NCI-H2196 (cell line): ENCODE measurements around the gene ERP27.

Experiments
- DNase-seq: peaks from one replicate; lab custom pipeline; 2025; ENCODE audit not compliant: unreplicated experiment; lab: John Stamatoyannopoulos, UW

ERP27 gene

DNA sequence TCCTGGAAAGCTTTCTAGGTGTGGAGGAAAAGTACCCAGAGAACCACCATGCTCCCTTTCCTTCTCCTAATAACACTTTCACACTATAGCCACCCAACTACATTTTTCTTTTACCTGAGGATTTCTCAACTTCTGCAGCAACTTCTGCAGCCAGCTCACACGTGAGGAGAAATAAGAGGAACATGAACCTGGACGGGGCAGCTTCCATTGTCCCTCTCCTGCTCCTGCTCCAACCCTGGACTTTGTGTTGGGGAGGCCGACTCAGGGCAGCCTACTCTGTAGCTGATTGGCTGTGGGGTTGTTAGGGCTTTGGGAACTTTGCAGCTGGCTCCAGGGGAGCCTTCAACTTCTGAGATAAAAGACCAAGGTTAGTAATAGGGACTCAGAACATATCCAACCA lies at the start of gene ERP27:
Gene ERP27, minus strand, starts transcription at position 237 of the 400 bp plus-strand sequence. Its CDS starts 29 bp downstream, at position 208.
- no peak for DNase-seq

- DNase-seq: no peak
Measured at GRCh38 chr12:14988035-14988434, 49.7 kb upstream of the ERP27 start.

DNA sequence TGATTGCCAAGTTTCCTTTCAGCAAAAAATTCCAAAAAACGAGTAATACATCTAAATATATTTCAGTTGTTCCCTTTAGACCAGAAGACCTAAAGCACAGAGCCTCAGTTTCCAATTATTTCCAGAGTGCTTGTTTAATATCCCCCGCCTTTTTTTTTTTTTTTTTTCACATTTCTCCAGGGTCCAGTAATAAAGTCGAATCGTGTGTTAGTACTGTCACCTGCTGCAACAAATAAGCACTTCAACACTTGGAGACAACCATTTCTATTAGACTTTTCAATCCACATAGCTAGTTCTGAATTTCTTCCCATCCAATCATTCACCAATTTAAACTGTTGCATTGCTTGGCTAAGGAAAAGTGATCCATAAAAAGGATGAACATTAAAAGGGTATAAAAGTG lies 48.1 kb upstream of the ERP27 start:
- no peak for DNase-seq

GRCh38 chr12:14984766-14985285 lies 46.5 kb upstream of the ERP27 start:
- no peak for DNase-seq

DNA sequence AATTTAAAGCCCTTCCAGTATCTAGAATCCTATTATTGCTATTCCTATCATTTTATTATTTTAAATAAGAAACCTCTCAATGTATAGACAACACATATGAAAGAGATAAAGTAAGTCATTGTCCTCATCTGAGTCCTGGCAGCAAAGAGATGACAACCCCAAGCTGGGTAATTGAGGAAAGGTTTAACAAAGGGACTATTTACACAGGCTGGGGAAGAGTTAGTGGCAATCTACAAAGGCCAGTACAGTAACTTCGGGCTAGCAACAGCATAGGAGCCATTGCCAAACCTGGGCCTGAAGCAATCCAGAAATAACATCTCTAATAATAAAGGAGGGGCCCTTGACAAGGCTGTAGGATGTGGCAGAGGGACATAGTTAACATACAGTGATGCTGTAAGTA lies 45.7 kb upstream of the ERP27 start:
- no peak for DNase-seq

- DNase-seq: no peak
Measured at GRCh38 chr12:14982991-14983390, 44.7 kb upstream of the ERP27 start.

GRCh38 chr12:14982562-14982961 lies 44.2 kb upstream of the ERP27 start:
- DNase-seq: no peak

DNA sequence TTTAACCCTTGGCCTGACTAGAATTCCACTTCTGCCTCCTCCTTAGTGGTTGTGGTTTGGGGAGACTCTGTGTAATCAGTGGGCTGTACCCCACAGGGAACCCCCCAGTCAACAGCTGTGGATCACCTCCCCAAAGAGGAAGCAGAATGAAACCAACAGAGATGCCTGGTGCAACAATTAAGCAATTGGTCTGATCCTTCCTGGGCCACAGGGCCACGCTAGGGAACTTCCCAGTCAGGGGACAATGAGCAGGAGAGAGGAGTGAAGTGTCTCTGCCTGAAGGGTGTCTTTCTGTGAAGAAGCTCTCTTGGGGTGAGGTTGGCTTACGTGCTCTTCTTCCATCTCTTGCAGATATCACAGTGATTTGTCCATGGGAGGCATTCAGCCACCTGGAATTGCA lies 42.7 kb upstream of the ERP27 start:
- DNase-seq: no peak

DNA sequence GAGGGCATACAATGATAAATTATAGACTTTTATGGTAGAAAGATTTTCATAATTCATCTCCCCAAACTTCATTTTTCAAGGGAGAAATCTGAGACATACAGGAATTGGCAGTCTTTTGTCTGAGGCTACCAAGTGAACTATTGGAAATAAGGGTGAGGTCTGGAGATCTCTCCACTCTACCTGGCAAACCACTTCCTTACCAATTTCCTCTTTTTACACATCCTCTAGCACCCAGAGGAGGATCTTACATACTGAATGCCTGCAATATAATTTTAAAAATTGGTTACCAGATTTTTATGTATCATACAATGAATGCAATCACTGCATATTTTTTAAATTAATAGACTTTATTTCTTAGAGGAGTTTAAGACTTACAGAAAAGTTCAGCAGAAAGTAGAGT lies 41.1 kb upstream of the ERP27 start:
- no peak for DNase-seq

- DNase-seq: no peak
Measured at GRCh38 chr12:14976658-14977057, 38.3 kb upstream of the ERP27 start.

DNA sequence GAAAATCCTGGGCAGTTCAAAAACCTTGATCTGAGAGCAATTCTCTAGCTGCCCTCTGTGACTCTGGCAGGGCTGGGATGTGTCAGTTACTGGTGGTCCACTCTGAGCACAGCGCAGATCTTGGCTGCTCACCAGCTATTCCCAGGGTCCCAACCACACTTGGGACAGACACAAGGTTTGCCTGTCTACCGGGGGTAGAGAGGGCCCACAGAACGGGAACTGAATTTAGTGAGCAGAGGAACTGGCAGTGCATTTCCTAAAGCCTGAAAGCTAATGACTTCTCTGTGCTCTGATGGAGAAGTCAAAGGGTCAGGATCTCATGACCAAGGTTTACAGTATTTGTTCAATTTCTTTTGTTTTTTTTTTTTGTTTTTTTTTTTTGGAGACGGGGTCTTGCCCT lies 37.1 kb upstream of the ERP27 start:
- DNase-seq: no peak

GRCh38 chr12:14974633-14975032 lies 36.3 kb upstream of the ERP27 start:
- DNase-seq: no peak

DNA sequence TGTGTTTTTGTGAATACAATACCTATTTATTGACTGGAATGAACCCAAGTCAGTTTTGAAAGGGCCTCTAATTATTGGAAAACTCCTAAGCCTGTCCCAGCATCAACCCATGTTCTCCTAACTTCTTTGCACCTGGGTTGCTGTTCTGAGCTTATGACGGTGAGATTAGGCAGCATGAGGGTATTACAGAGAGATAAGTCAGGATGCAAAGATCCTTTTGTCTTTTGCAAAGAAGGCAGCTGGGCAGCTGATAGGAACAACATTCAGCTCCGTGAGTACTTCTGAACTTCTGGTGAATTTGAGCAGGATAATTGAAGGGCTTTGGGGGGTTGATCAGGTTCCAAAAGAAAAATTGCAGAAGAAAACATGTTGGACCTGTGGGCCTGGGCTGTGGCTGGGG lies 34.5 kb upstream of the ERP27 start, which contains the start of gene PDE6H:
Gene PDE6H, plus strand, starts transcription at position 227 of the 400 bp plus-strand sequence. CDS start 4,971 bp downstream, outside the sequence.
- DNase-seq: no peak

- no peak for DNase-seq
Measured at GRCh38 chr12:14970473-14970872, 32.1 kb upstream of the ERP27 start.

DNA sequence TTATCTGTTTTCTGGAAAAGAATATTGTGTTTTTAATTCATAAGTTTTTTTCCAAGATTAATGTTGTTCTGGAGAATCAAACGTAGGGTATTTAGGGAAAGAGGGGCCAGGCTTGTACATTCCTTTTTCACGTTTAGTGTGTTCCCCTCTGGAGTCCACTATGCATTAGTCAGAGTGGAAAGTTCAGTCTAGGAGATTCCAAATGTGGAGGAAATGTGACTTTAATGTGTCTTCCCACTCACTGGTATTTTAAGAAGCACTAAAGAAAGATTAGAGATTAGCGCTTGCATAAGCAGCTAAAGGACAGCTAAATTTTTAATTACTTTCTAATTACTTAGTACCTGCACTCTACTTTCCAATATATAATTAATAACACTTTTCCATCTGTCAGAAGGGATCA lies 30.1 kb upstream of the ERP27 start:
- no peak for DNase-seq

GRCh38 chr12:14965221-14965620 lies 26.9 kb upstream of the ERP27 start:
- DNase-seq: no peak

GRCh38 chr12:14964406-14964805 lies 26.1 kb upstream of the ERP27 start:
- DNase-seq: no peak

- no peak for DNase-seq
Measured at GRCh38 chr12:14963520-14963919, 25.2 kb upstream of the ERP27 start.

DNA sequence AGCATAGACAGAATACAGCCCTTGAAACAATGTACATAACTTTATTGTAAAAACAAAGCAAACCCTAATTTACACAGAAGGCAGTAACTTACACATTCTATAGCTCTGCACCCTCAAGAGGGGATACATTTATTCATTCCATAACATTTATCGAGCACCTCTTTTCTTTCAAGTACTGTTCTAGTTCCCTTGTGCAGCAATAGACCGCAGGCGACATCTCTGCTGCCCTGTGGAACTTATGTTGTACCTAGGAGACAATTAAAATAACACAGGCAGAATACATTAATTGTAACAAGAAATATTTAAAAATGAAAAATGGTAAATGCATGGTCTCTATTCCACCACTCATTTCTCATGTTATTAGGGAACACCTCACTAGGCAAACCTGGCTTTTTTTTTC lies 24.5 kb upstream of the ERP27 start:
- DNase-seq: no peak

DNA sequence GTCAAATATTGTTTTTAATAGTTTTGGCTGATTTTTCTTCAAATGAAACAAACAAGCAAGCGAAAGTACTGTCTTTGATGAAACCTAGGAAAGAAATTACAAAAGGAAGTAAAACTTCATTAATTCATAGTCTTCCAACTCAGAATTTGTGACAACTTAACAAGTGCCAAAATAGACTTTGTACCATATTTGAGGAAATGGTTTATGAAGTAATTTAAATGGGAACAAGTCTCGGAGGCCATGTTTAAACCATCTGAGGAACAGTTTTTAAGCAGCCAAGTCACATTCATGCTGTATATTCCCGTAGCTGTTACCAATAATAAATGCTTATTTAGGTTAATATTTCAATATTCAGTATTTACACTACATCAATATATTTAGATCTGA lies 23.8 kb upstream of the ERP27 start:
- DNase-seq: no peak

DNA sequence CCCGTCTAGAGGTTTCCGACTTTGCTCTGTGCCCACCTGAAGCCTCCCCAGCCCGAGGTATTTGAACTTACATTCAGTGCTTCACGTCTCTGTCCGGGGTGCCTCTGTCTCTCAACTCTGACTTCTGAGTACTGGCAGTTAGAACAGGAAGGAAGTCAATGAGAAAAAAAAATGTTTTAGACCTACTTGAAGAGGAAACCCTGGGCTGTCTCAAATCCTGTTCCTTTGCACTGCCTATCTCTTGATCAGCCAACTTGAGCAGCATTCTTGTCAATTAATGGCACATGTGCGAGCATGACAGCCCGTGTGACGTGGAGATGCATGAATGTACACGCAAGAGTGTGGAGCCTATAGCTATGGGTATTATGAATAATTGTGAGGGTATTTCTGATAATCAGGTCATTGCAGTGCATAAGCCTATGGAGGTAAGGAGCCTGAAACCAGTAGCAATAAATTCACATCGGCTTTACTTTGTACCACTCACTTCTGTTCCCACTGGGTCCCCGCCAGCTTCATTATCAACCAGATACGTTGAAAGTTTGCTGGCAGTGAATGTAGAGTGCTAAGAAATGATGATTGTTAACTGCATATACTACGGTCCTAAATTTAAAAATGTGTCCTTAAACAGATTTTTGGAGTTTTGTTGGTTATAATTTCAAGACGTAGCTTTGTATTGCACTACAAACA lies 23.3 kb upstream of the ERP27 start, which contains the start of gene ARHGDIB:
Gene ARHGDIB, minus strand, starts transcription at position 136 of the 687 bp plus-strand sequence. CDS start 10,889 bp downstream, outside the sequence.
- no peak for DNase-seq

GRCh38 chr12:14960548-14961465 lies 22.5 kb upstream of the ERP27 start:
- no peak for DNase-seq
